Globus pallidus (tissue), 1 donor: ENCODE results near the gene TJP3.
"Not testable (repeated sequence)": the region's sequence is repeated elsewhere in the genome, so short reads cannot be mapped to it uniquely, and the experiment has no call there.

Source experiments
- DNase-seq: peaks from one replicate; pipeline ENCODE4 v3.0.0-alpha.2; 2015; ENCODE audit warnings: low spot score

TJP3 gene

GRCh38 chr19:3745363-3746045 is 37.3 kb downstream of the TJP3 start:
- no peak for DNase-seq

- DNase-seq, result no peak
Measured at GRCh38 chr19:3746371-3747056, 38.3 kb downstream of the TJP3 start.

GRCh38 chr19:3748965-3749364 is 40.8 kb downstream of the TJP3 start:
- DNase-seq, result no peak

- no peak for DNase-seq
Measured at GRCh38 chr19:3750211-3750610, 42.0 kb downstream of the TJP3 start.

DNA sequence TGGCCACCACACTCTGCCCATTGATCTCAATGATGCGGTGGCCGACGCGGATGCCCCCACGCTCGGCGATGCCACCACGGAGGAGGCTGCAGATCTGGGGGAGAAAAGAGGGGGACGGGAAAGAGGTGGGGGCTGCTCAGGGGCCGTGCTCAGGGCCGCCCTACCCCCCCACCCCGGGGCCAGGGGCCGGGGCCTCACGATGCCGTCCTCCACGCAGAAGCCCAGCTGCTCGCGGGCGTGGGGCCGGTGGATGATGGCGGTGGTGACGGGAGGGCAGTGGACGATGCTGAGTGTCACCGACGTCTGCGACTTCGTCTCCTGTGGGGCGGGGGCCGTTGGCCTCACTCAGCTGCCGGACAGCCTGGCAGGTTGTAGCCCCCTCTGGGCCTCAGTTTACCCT is 43.1 kb downstream of the TJP3 start:
- no peak for DNase-seq

DNA sequence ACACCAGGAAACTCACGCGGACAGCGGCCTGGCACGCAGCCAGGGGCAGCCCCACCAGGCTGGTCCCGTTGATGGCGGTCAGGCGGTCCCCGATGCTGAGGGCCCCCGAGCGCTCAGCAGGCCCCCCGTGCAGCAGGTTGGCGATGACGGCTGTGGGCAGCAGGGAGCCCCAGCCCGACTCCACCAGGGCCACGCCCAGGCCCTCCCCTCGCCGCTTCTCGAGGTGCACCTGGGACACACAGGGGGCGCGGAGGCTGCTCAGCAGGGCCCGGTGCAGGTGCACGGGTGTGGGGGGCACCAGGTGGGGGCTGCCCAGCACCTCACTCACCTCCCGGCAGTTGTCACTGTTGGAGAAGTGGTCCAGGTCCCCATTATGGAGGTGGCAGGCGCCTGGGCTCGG is 44.3 kb downstream of the TJP3 start:
- DNase-seq, result no peak

DNA sequence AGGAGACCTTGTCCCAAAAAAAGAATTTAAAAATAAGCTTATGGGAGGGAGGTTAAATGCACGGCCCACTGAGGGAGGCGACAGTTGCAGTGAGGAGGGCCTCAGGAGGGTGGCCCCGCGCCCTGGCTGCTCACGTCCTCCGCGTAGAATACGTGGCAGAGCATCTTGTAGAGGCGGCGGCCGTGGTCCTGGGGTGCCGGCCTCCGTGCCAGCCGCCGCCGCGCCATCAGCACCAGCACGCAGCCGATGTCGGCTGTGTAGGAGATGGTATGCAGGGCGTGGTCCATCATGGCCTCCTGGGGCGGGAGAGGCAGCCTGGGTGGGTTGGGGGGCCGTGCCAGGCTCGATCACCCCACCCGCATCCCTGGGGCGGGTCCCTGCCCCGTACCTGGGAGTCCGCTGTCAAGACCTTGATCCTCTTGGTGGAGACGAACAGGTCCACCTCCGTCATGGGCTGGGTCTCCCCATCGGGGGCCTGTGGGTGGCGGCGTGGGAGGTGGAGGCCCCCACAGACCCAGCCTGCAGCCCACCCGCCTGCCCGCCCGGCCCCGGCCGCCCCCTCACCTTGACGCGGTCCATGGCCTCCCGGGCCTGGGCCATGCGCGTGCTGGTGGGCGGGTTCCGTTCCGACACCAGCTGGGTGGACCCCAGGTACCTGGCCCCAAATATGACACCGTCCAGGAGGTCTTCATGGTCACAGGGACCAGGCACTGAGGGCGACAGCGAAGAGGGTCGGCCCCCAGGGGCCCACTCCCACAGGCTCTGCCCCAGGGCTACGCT is 45.6 kb downstream of the TJP3 start:
- no peak for DNase-seq

- not testable (repeated sequence) for DNase-seq
Measured at GRCh38 chr19:3757705-3758104, 49.5 kb downstream of the TJP3 start.

GRCh38 chr19:3758297-3758696 is 50.1 kb downstream of the TJP3 start:
- DNase-seq, result not testable (repeated sequence)

DNA sequence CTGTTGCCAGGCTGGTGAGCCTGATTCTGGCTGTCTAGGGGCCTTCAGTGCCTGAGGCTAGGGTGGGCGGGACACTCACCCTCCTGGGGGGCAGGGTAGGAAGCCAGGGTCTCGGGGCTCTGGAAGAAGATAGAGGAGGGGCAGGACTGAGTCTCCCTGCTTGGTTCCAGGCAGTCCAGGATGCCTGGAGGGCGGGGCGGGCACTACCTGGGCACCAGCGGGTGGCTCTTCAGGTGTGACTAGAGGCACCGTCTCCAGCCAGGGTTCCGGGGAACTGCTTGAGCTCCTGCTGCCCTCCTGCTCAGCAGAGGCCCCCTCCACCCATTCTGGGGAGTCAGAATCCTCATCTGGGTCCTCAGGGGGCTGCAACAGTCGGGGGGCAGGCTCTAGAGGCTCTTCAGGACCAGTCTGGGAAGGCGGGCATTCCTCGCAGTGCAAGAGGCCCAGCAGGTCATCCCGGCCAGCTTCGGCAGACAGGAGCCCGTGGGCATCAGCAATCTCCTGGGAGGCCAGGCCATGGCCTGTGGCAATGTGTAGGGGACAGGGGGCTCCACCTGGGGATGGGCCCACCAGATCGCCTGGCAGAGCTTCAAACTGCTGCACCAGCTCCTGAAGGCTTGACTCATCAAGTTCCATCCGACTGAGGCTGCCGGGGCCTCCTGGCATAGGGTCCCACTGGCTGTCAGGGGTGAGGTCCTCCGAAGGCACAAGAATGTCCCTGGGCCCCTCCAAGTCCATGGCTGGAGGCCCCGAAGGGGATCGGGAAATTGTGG is 51.5 kb downstream of the TJP3 start:
- no peak for DNase-seq

- DNase-seq, result no peak
Measured at GRCh38 chr19:3760871-3761361, 52.7 kb downstream of the TJP3 start.

GRCh38 chr19:3761382-3762129 is 53.4 kb downstream of the TJP3 start, which contains the start of gene APBA3:
Gene APBA3 (minus strand): TSS chr19:3761692. CDS start chr19:3760264, 1,428 bp downstream.
- peak; percentile 84 for DNase-seq

DNA sequence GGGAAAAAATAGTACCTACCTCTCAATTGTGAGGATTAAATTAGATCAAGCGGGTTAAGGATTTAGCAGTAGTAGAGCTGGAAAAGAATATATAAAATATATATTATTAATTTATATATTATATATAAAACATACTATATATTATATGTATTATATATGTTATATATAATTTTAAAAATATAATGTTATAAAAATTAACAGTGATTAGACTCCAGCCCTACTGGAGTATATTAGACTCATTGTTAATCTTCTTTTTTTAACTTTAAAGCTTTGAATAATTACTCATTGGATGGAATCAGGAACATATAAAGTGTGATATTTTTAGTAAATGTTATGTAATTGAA is 53.9 kb downstream of the TJP3 start:
- DNase-seq, result no peak

- peak; percentile 99 for DNase-seq
Measured at GRCh38 chr19:3762501-3763459, 54.6 kb downstream of the TJP3 start, which contains the start of gene MRPL54. Gene MRPL54 (plus strand): TSS chr19:3762682. CDS start chr19:3762701, 19 bp downstream.

- DNase-seq, result no peak
Measured at GRCh38 chr19:3765121-3765520, 56.9 kb downstream of the TJP3 start.

DNA sequence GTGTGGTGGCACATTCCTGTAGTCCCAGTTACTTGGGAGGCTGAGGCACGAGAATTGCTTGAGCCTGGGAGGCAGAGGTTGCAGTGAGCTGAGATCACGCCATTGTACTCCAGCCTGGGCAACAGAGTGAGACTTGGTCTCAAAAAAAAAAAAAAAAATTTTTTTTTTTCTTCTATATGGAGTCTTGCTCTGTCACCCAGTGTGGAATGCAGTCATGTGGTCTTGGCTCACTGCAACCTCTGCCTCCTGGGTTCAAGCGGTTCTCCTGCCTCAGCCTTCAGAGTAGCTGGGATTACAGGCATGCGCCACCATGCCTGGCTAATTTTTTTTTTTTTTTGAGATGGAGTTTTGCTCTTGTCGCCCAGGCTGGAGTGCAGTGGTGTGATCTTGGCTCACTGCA is 57.6 kb downstream of the TJP3 start:
- not testable (repeated sequence) for DNase-seq

GRCh38 chr19:3766520-3766919 is 58.3 kb downstream of the TJP3 start:
- no peak for DNase-seq

GRCh38 chr19:3767050-3767449 is 58.9 kb downstream of the TJP3 start:
- DNase-seq, result no peak

- no peak for DNase-seq
Measured at GRCh38 chr19:3768015-3768747, 60.0 kb downstream of the TJP3 start.
